HG03457 (cell line): Measurements from ENCODE around the gene PCYT2.

Experiments
- ATAC-seq: cut with Tn5 transposase; IDR thresholded peaks from one replicate; pipeline ENCODE4 v1.9.1; 2021; ENCODE audit warnings: moderate number of reproducible peaks; ENCODE audit not compliant: unreplicated experiment

The PCYT2 gene

GRCh38 chr17:81944858-81945257 is 33.7 kb upstream of the PCYT2 start:
- no peak for ATAC-seq

- no peak for ATAC-seq
Observed at GRCh38 chr17:81942167-81942553, 31.0 kb upstream of the PCYT2 start.

- no peak for ATAC-seq
Observed at GRCh38 chr17:81941484-81942166, 30.4 kb upstream of the PCYT2 start.

GRCh38 chr17:81940538-81941483 is 29.6 kb upstream of the PCYT2 start:
- no peak for ATAC-seq

GRCh38 chr17:81939881-81940385 is 28.7 kb upstream of the PCYT2 start:
- no peak for ATAC-seq

- no peak for ATAC-seq
Observed at GRCh38 chr17:81939218-81939617, 28.0 kb upstream of the PCYT2 start.

- no peak for ATAC-seq
Observed at GRCh38 chr17:81935709-81936084, 24.5 kb upstream of the PCYT2 start.

- no peak for ATAC-seq
Observed at GRCh38 chr17:81934850-81935708, 23.9 kb upstream of the PCYT2 start.

- ATAC-seq = no peak
Observed at GRCh38 chr17:81934098-81934757, 23.0 kb upstream of the PCYT2 start.

- no peak for ATAC-seq
Observed at GRCh38 chr17:81933178-81933699, 22.0 kb upstream of the PCYT2 start.

GRCh38 chr17:81932333-81932983 is 21.3 kb upstream of the PCYT2 start:
- ATAC-seq = no peak

GRCh38 chr17:81931557-81932332 is 20.5 kb upstream of the PCYT2 start:
- no peak for ATAC-seq

- ATAC-seq = no peak
Observed at GRCh38 chr17:81931189-81931556, 20.0 kb upstream of the PCYT2 start.

GRCh38 chr17:81930142-81931125 is 19.2 kb upstream of the PCYT2 start:
- no peak for ATAC-seq

GRCh38 chr17:81929253-81930141 is 18.3 kb upstream of the PCYT2 start:
- ATAC-seq = no peak

GRCh38 chr17:81928544-81929252 is 17.5 kb upstream of the PCYT2 start:
- ATAC-seq = no peak
